ENCODE results near the gene CACNA1A.
"Not testable (repeated sequence)": the region's sequence is repeated elsewhere in the genome, so short reads cannot be mapped to it uniquely, and the experiment has no call there.

The CACNA1A gene

DNA sequence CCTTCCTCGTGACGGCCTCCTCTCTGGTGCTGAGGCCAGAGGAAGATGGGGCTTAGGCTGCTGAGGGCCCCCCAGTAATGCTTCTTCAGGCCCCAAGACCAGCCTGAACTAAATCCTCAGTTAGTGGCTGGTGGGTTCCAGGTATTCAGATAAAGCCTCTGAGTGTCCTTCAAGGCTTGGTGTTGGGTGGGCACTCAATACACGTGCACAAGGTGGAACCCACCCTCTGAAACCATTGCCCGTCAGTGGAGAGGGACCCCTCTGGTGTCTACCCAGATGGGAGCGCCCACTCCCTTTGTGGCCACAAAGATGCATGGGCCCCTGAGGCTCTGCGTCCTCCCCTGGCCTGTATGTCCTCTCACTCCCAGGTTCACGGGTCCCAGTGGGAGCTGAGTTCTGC, 277.0 kb downstream of the CACNA1A start:
- DNase-seq (ENCODE audit: low read depth): no peak

DNA sequence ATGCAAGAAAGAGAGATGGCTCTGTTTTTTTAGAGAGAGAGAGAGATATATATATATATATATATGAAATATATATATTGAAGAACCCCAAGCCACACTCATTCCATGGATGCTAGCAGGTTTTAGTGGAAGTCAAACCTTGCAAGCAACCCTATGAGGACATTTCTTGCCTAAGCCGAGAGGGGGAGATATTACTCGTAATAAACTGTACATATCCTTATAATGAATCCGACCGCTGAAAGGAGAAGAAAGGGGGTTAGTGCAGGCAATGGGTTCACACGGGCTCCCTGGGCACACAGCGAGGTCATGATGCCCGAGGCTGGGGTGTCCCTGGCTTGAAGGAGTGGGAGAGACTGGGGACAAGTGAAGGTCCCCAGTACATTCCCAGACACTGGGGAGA, 277.7 kb downstream of the CACNA1A start:
- no peak for DNase-seq (ENCODE audit: low read depth)

DNA sequence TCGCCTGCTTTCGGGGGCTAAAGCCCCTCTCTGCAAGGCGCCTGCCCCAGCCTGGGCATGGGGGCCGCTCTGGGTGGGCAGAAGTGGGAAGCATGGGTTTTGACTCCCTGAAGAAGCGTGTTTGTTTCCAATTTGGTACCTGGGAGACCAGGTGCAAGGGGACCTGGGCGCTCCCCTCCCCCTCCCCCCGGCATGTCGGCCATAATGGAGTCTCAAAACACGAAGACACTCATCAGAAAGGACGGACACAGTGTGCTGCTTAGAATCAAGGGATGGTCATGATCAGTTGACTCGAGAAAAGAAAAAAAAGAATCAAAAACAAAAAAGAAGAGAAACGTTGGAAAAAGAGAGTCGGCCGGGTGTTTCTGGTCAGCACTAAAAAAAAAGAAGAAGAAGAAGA, 279.3 kb downstream of the CACNA1A start:
- DNase-seq (ENCODE audit: low read depth): no peak

DNA sequence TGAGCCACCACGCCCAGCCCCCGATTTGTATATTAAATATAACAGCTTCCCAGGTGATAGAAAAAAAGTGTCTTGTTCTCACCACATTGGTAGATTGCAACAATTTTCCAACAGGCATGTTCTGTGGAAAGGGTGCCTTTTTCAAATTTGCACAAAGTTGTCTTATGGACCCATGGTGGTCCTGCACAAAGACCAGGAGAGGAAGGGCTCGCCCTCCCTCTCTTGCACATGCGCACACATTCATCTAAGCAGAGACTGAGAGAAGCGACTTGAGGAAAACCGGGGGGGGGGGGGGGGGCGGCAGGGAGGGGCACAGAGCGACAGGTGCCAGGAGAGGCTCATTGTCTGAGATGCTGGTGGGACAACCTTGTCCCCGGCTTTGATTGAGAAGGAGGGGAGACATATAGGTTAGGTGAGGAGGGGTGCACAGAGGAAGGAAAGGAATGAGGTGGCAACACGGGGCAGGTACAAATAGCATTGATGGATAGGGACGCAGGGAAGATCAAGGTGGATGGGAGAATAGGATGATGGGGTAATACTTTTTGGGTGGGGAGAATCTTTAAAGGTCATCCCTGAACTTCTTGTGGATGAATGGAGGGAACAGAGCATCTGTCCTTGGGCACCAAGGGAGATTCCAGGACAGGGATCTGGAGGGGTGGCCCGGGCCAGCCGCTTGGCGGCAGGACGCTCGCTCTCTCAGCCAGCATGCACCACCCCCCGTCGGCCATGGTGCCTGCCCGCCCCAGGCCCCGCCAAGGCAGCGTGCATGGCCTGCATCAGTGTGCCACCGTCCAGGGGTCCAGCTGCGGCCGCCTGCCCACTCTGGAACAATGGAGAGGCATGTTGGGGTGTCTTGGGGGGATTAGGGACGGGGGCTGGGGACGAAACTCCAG, 280.1 kb downstream of the CACNA1A start:
- DNase-seq (ENCODE audit: low read depth): no peak

DNA sequence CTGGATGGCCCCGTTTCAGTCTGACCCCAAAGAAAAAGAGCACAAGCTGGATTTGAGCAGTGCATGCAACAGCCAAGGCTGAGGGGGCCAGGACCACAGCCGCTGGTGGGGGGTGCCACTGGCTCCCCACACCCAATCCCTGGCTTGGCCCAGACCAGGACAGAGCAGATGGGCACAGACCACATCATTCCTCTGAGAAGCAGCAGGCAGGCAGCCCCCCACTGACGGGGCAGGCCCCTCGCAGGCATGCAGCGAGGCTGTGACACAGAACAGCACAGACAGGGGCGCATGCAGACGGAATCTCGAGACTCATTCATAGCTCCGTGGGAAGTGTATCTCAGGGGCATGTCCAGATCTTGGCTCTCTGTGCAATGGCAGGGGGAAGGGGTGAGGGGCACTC, 281.2 kb downstream of the CACNA1A start:
- no peak for DNase-seq (ENCODE audit: low read depth)

DNA sequence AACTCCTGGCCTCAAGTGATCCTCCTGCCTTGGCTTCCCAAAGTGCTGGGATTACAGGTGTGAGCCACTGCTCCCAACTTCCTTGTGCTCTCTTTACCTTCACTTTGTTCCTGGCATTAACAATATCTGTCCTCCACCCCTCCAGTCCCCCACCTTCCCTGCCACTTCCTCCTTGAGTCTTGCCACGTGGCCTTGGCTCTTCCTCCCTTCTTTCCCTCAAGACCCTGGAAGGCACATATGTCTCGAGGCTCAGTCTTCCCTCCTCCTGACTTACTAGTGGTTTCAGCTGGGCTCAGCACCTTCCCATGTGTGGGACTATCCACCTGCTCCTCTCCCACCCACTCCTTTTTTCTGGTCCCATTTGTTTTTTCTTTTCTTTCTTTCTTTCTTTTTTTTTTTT, 285.4 kb downstream of the CACNA1A start:
- DNase-seq (ENCODE audit: low read depth): no peak

DNA sequence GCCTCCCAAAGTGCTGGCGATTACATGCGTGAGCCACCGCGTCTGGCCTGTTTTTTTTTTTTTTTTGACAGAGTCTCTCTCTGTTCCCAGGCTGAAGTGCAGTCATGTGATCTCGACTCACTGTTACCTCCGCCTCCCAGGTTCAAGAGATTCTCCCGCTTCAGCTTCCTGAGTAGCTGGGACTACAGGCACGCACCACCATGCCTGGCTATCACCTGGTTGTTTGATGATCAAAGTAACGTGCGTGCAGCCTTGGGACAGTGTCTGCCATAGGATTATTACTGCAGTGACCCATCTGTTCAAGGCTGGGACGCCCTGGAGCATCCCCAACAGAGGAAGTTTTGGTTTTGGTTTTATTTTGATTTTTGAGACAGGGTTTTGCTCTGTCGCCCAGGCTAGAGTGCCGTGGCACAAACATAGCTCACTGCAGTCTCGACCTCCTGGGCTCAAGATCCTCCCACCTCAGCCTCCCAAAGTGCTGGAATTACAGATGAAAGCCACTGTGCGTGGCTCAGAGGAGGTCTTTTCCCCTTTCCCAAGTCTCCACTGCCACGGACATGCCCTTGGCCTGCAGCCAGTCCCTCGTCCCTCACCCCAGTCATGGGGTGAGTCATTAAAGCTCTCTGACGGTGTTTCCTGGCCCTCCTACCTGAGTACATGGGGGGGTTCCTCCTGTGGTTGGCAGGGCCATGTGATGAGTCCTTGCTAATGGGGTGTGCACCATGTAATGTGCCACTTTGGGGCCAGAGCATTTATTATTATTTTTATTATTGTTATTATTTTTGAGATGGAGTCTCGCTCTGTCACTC, 290.5 kb downstream of the CACNA1A start:
- DNase-seq (ENCODE audit: low read depth): no peak

DNA sequence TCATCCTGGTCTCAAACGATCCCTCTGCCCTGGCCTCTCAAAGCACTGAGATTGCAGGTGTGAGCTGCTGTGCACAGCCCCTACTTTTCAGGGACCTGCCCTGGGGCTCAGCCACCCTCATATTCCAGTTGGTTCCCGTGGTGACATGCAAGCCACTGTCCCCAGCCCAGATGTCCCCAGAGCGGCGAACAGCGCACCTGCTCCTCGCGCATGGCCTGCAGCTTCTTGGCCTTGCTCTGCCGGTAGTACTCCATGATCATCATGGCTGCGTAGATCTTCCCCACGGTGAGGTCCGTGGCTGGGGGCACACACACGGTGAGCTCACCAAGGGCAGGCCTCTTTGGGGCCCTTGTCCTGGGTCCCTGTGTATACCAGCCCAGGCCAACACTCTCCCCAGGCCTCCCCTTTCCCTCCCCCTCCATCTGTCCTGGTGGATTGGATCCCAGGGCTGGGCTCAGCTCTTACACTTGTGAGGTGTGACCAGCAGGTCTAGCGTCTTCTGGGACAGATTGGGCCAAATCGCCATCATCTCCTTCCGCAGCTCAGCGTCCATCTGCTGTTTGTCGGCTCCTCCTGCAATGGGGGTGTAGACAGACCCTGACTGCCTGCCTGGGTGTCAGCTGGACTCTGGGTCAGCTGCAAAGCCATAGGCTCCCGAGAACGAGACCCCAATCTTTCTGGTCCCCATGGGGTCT, 292.1 kb downstream of the CACNA1A start:
- no peak for DNase-seq (ENCODE audit: low read depth)

DNA sequence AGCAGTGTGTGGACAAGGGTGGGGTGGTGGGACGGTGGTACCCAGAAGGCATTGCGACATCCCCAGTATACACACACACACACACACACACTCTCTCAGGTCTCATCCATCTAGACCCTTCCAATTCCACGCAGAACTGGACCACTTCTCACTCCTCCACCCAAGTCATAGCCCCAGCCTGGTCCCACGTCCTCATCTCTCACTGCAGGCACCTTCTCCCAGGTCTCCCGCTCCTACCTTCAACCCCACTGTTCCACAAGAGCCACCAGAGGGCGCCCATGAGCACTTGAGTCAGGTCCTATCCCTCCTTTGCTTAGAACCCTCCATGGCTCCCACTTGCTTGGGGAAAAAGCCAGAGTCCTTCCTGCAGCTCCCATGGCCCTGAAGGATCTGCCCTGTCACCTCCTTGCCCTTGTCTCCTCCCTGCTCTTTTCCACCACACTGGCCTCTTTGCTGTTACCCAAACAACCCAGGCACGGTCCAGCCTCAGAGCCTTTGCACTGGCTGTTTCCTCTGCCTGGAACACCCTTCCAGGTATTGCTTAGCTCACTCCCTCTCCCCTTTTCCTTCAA, 293.4 kb downstream of the CACNA1A start:
- DNase-seq (ENCODE audit: low read depth): peak; percentile 70

DNA sequence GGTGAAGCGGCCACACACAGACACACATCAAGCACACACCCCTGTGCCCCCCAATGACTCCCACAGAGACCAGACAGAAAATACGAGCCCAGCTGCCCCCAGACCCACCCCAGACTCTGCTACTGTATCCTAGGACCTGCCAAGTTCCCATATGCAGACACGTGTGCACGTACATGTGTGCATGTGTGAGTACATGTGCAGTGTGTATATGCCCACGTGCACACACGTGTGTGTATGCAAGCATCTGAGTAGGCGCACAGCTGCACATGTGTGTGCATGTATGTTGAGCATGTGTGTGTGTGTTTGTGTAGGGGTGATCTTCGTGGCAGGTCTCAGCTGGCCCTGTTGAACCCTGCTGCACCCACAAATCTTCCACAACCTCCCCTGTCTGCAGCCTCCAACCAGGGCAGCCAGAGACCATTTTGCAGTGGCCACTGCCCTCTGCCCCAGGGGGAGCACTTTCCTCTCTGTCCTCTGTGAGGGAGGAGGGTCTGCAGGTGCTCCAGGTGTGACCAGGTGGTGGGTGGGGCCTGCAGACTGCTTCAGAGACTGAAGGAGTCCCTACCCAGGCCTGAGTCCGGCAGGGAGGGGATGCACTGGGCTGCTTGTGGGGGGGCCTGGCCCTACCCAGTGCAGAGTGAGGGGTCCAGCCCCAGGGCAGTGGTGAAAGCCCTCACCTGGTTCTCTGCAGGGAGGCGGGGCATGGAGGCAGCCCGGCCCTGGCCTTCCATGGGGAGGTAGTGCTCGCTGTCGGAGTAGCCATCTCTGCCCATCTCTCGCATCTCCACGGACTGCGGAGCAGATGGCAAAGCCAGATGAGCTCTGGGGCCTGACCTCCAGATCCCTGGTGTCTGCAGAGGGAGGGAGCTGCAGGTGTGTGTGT, 294.6 kb downstream of the CACNA1A start:
- DNase-seq (ENCODE audit: low read depth): no peak

DNA sequence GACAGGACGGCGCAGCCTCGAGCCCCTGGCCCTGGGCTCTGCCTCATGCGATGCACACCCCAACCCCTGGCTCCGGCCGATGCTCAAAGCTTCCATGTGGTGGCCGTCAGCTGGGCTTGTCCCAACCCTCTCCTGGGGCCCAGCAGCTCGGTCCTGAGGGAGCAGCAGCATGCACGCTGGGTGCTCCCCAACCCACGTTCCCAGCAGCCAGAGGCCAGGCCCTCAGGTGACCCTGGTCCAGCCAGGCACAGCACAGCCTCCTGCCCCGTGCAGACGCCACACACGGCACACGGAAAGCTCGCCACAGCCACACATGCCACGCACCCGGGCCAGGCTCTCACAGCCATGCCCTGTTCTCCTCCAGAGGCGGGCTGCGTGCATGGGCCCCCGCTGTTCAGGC, 295.3 kb downstream of the CACNA1A start:
- DNase-seq (ENCODE audit: low read depth): no peak

DNA sequence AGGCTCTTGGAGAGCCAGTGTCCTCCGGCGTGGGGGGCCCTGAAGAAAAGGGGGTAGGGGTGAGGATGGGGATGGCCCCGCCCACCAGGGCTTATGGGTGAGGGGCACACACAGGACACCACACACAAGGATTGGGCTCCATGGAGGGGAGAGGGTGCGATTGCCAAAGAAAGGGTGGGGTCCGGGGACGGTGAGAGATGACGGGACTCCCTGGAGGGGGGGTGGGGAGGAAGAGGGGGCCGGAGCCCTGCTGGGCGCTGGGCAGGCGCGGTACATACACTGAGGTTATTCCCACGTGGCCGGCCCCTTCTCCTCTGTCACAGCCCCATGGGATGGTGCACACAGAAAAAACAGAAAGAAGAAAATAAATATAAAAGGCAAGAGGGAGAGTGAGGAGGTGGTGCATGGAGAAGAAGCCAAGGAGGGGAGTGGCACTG, 295.9 kb downstream of the CACNA1A start:
- no peak for DNase-seq (ENCODE audit: low read depth)

DNA sequence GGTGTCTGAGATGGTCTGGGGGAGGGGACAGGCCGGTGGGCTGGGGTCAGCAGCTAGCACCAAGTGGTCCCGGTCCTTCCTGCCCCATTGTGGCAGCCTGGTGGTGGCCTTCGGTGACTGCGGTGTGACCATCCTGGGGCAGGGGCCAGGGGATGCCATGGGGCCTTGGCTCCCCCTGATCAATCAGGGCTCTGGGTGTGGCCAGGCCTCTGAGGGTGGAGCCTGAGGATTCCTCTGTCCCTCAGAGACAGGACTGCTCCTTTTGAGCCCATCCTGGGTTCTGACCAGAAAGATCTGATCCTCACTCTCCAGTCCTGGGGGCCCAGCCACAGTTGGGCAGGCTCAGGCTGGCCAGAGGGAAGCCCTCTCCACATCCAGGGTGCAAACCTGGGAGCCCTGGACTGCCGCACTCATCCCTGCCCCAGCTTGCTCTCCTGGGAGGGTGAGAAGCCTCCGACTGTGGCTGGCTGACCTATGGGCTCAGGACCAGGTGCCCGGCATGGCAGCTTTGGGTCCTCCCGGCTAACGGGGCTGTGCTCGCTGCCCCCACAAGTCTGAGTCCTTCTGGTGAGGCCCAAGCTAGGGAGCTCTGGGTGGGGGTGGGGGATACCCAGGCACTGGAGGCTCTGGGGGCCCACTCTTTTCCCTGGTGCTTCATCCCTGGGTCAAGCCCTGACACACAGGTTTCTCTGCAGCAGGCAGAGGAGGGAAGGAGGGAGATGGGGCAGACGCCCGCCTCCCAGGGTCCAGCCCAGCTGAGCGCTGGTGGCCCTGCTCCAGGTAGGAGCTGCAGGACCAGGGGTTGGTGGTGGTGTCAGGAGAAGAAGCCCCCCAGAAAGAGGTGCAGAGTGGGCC, 296.6 kb downstream of the CACNA1A start:
- no peak for DNase-seq (ENCODE audit: low read depth)

DNA sequence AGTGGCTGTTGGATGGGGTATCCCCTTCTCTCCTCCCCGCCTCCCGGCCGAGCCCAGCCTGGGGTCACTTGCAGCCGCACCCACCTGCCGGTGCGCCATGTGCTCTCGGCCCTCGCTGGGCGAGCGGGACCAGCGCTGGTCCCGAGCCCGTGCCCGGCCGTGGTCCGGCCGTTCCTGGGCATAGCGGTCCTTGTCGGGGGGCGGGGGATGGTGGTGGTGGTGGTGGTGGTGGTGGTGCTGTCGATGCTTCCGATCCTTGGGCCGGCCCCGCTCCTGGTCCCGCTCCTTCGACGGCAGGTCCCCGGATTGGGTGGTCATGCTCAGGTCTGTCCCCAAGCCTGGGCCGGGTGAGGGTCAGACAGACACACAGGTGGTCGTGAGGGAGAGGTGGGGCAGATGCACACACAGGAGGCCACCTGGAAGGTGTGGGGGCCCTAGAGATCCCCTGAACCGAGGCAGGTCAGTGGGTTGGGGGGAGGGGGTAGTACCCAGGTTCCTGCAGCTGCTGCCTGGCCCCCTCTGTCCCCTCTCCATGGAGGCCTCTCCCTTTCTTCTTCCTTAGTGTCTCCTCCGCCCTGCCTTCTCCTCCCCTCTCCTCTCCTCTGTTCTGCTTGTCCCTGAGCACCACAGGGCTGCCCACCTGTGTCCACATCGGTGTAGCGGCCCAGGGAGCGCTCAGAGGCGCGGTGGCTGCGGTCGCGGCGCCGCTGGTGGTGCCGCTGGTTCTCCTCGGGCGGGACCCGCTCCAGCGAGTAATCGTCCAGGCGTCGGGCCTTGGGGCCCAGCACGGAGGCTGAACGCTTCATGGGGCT, 297.4 kb downstream of the CACNA1A start:
- DNase-seq (ENCODE audit: low read depth): no peak

DNA sequence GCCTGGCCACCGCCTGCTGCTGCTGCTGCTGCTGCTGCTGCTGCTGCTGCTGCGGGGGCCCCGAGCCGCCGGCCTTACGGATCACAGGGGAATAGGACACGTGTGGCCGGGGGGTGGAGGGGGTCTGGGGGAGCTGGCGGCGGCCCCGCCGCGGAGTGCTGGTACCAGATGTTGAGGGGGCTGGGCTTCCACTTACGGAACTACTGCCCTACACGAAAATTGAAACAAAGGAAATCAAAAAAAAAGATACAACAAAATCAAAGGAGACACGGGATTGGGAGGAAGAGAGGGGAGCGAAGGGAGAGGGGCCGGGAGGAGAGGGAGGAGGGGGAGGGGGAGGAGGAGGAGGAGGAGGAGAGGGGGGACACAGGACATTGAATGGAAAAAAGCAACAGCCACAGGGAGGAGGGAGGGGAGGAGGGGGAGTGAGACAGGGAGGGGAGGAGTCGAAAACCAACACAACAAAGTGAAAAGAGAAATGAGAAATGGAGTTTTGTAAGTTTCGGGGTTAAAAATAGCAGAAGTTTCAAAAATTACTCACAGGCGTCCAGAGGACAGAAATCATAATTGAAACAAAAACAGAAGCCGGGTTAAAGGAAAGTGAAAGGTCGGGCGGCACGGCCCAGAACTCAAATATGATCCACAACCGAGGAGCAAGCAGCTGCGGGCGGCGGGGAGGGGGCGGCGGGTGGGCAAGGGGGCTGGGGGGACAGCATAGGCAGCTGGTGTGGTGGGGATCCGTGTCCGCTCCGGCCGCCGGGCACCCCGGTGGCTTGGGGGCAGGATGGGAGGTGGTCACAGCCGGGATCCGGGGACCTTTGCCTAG, 298.2 kb downstream of the CACNA1A start:
- DNase-seq (ENCODE audit: low read depth): peak; percentile 45

DNA sequence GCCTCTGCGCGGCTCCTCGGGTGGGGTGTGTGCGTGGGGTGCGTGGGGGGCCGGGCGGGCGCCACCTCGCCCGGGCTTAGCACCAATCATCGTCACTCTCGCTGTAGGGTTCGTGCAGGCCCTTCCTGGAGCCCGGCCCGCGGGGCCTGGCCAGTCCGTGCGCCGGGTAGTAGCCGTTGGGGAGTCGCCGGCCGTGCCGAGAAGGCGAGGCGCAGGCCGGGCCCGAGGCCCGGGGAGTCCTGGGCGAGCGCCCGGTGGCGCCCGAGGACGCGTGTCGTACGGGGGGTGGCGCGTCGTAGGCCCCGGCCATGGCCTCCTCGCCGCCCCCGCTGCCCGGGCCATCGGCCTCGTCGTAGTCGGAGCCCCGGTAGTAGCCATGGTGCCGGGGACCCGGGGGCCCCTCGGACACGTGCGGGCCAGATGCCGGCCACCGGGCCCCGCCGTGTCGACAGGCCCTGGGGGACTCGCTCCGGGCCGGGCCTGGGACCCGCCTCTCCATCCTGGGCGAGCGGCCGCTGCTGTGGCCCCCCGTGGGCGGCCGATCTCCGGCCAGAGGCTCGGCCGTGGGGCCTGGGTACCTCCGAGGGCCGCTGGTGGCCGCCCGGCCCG, 298.9 kb downstream of the CACNA1A start:
- DNase-seq (ENCODE audit: low read depth): no peak

DNA sequence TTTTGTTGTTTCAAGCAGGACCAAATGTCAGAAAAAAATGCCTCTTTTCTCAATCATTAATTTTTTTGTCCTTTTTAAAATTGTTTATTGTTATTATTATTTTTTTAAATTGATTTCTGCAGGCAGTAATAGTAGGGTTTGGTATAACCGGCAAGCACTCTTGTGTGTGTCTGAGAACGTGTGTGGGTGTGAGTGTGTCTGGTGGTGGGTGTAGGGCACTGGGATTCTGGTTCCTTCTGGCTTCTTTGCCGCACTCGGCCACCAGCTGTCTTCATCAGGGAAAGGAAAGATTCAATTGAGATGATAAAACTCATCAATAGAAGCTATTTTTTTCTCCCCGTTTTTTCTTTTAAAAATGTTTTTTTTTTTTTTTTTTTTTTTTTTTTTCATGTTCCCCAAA, 299.7 kb downstream of the CACNA1A start:
- DNase-seq (ENCODE audit: low read depth): no peak

DNA sequence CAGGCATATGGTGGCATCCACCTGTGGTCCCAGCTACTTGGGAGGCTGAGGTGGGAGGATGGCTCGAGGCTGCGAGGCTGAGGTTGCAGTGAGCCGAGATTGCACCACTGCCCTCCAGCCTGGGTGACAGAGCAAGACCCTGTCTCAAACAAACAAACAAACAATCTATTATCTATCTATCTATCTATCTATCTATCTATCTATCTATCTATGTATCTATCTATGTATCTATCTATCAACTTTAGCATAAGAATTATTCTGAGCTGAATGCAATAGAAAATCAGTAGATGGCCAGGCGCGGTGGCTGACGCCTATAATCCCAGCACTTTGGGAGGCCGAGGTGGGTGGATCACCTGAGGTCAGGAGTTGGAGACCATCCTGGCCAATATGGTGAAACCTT, 304.2 kb downstream of the CACNA1A start:
- DNase-seq (ENCODE audit: low read depth): not testable (repeated sequence)
